IMR-90 (cell line): Measurements from ENCODE around the gene AGK. TPM values are rescaled to one million over a fixed set of nuclear protein-coding genes. Genes with fewer than 3 reads are reported as not detected.

ENCODE experiments used
- ATAC-seq: fragments of 200-7000 bp; cut with Tn5 transposase; 2 replicates; pipeline ENCODE4 v1.9.1; 2020; ENCODE audit warnings: low read depth, mild to moderate bottlenecking, moderate library complexity
- BruUV-seq: library from RNA; stranded (reverse); fragments of 400-500 nt; replicated peaks from 2 replicates; lab custom pipeline; 2021; lab: Mats Ljungman, UMichigan
- CTCF ChIA-PET: fragments of 300-600 bp; formaldehyde crosslinking; extraction: SDS; loops from one replicate; lab custom pipeline; 2021; ENCODE audit warnings: antibody characterized with exemption; lab: Yijun Ruan, JAX
- POLR2A ChIA-PET: fragments of 300-600 bp; sonication (Branson Sonifier 250); formaldehyde crosslinking; loops from one replicate; lab custom pipeline; 2022; ENCODE audit warnings: antibody characterized with exemption; ENCODE audit not compliant: unreplicated experiment; lab: Charles Lee
- DNase-seq: peaks from one replicate; pipeline ENCODE4 v3.0.0; 2013
- H2AFZ ChIP-seq: replicated peaks from 2 replicates; pipeline ENCODE3; 2013; ENCODE audit warnings: low read length, mild to moderate bottlenecking; ENCODE audit not compliant: poor library complexity
- H2AK5ac ChIP-seq: 2 replicates; pipeline ENCODE4 v1.6.1; 2013; ENCODE audit warnings: low read depth, low read length, inconsistent platforms
- H2AK9ac ChIP-seq: replicated peaks from 2 replicates; pipeline ENCODE3; 2013; ENCODE audit warnings: mild to moderate bottlenecking, low read depth, low read length, moderate library complexity; ENCODE audit not compliant: poor library complexity
- H2BK120ac ChIP-seq: 2 replicates; pipeline ENCODE4 v1.6.1; 2013; ENCODE audit warnings: low read depth, low read length, inconsistent platforms
- H2BK15ac ChIP-seq: 3 replicates; pipeline ENCODE4 v1.6.1; 2013; ENCODE audit warnings: low read depth, low read length, inconsistent platforms
- H2BK20ac ChIP-seq: 2 replicates; pipeline ENCODE4 v1.6.1; 2013; ENCODE audit warnings: low read depth, mild to moderate bottlenecking, inconsistent platforms, low read length, moderate library complexity
- H2BK5ac ChIP-seq: 2 replicates; pipeline ENCODE4 v1.6.1; 2013; ENCODE audit warnings: mild to moderate bottlenecking, low read depth, low read length, inconsistent platforms; ENCODE audit not compliant: poor library complexity, severe bottlenecking
- H3K14ac ChIP-seq: replicated peaks from 2 replicates; pipeline ENCODE4 v1.6.1; 2013; ENCODE audit warnings: low read depth, low read length, inconsistent platforms
- H3K18ac ChIP-seq: 2 replicates; pipeline ENCODE4 v1.6.1; 2013; ENCODE audit warnings: low read depth, low read length, control low read depth
- H3K23ac ChIP-seq: 2 replicates; pipeline ENCODE4 v1.6.1; 2013; ENCODE audit warnings: low read depth, low read length, inconsistent platforms
- H3K27ac ChIP-seq: 2 replicates; pipeline ENCODE4 v1.5.1; 2013; ENCODE audit warnings: mild to moderate bottlenecking, control low read depth, low read length; ENCODE audit not compliant: insufficient read depth
- H3K27me3 ChIP-seq: 2 replicates; pipeline ENCODE4 v1.6.1; 2013; ENCODE audit warnings: low read length; ENCODE audit not compliant: control insufficient read depth, insufficient read depth
- H3K36me3 ChIP-seq: 2 replicates; pipeline ENCODE4 v1.6.1; 2013; ENCODE audit warnings: low read length, mixed read lengths; ENCODE audit not compliant: control insufficient read depth, insufficient read depth
- H3K4ac ChIP-seq: 2 replicates; pipeline ENCODE4 v1.6.1; 2013; ENCODE audit warnings: low read depth, low read length, inconsistent platforms
- H3K4me1 ChIP-seq: 2 replicates; pipeline ENCODE4 v1.6.1; 2013; ENCODE audit warnings: low read length, mixed read lengths; ENCODE audit not compliant: control insufficient read depth, insufficient read depth
- H3K4me2 ChIP-seq: 2 replicates; pipeline ENCODE4 v1.6.1; 2013; ENCODE audit warnings: low read depth, mild to moderate bottlenecking, control low read depth, low read length, moderate library complexity
- H3K4me3 ChIP-seq: 2 replicates; pipeline ENCODE4 v1.5.1; 2013; ENCODE audit warnings: low read depth, mild to moderate bottlenecking, control low read depth, low read length, moderate library complexity; ENCODE audit not compliant: insufficient read depth
- H3K56ac ChIP-seq: 2 replicates; pipeline ENCODE4 v1.6.1; 2013; ENCODE audit warnings: low read length, inconsistent platforms; ENCODE audit not compliant: insufficient read depth; ENCODE audit errors: extremely low read depth
- H3K79me1 ChIP-seq, 2 experiments: 2 replicates each; pipeline ENCODE4 v1.6.1; 2013; ENCODE audit warnings: low read length in 2 of 2, inconsistent platforms in 1 of 2, low read depth in 1 of 2
- H3K9ac ChIP-seq: 2 replicates; pipeline ENCODE4 v1.6.1; 2013; ENCODE audit warnings: low read depth, low read length, control low read depth
- H3K9me1 ChIP-seq: 2 replicates; pipeline ENCODE4 v1.6.1; 2013; ENCODE audit warnings: low read length, inconsistent platforms; ENCODE audit not compliant: insufficient read depth
- H3K9me3 ChIP-seq: 2 replicates; pipeline ENCODE4 v1.6.1; 2013; ENCODE audit warnings: low read length; ENCODE audit not compliant: control insufficient read depth, insufficient read depth
- H4K20me1 ChIP-seq: 2 replicates; pipeline ENCODE4 v1.6.1; 2013; ENCODE audit warnings: low read length, inconsistent platforms; ENCODE audit not compliant: insufficient read depth
- H4K5ac ChIP-seq: 2 replicates; pipeline ENCODE4 v1.6.1; 2013; ENCODE audit warnings: mild to moderate bottlenecking, low read depth, low read length, control low read depth
- H4K8ac ChIP-seq, 2 experiments: 2 replicates each; pipeline ENCODE4 v1.6.1; 2013; ENCODE audit warnings: low read depth in 2 of 2, low read length in 2 of 2, control low read depth in 1 of 2, inconsistent platforms in 1 of 2
- H4K91ac ChIP-seq: 2 replicates; pipeline ENCODE4 v1.6.1; 2013; ENCODE audit warnings: low read depth, low read length, inconsistent platforms; ENCODE audit not compliant: insufficient read depth
- CEBPB ChIP-seq: IDR thresholded peaks from 2 replicates; pipeline ENCODE4 v1.6.1; 2012; ENCODE audit warnings: low read depth, low read length, improper control_type of control experiment
- MXI1 ChIP-seq: IDR thresholded peaks from 2 replicates; pipeline ENCODE4 v1.6.1; 2012; ENCODE audit warnings: low read depth, mild to moderate bottlenecking, low read length, moderate library complexity, borderline replicate concordance
- WGBS, 2 experiments: methylation state at CpG; one replicate each; pipeline versions ENCODE4 v1.1.5 to v1.1.7; 2013; ENCODE audit warnings: missing lambda C conversion rate in 2 of 2; ENCODE audit not compliant: insufficient read length in 1 of 2; ENCODE audit errors: extremely low coverage in 2 of 2; 5-methylcytosine and 5-hydroxymethylcytosine counted together
- dilution Hi-C: fragments of 300-500 bp; cut with HindIII; formaldehyde crosslinking; loops from one replicate; pipeline ENCODE4 v1.14.3; 2018; ENCODE audit warnings: low sequenced_read_pairs; ENCODE audit not compliant: unreplicated experiment
- in situ Hi-C: fragments of 300-500 bp; cut with MboI; formaldehyde crosslinking; loops from 3 replicates; pipeline ENCODE4 v1.14.3; 2019; ENCODE audit warnings: low sequenced_read_pairs, inconsistent platforms, mixed read lengths
- intact Hi-C: fragments of 100-400 bp; cut with micrococcal nuclease; formaldehyde crosslinking; loops from 2 replicates; pipeline ENCODE4 v1.10.0; 2022
- polyA plus RNA-seq, 3 experiments: library from polyadenylated mRNA; depleted of rRNA; stranded (reverse); fragments of >200 nt; gene quantifications; 2 replicates each; pipeline ENCODE4 v1.2.3, GENCODE V29; 2012; ENCODE audit warnings: low replicate concordance in 1 of 3
- total RNA-seq: library from RNA; depleted of rRNA; stranded (reverse); fragments of >200 nt; gene quantifications from 2 replicates; pipeline ENCODE4 v1.2.3, GENCODE V29; 2012
- TF ChIP-seq, protein P1 (sequence below): fragments of 150-350 bp; IDR thresholded peaks from 2 replicates; pipeline ENCODE4 v1.6.1; 2016; ENCODE audit warnings: low read depth, mild to moderate bottlenecking, low read length, moderate library complexity, borderline replicate concordance

Gene AGK
- total and polyA plus RNA-seq, 2 of the 4 experiments (the other 2 are of a cell fraction) = 35.5 to 37.3 TPM

DNA sequence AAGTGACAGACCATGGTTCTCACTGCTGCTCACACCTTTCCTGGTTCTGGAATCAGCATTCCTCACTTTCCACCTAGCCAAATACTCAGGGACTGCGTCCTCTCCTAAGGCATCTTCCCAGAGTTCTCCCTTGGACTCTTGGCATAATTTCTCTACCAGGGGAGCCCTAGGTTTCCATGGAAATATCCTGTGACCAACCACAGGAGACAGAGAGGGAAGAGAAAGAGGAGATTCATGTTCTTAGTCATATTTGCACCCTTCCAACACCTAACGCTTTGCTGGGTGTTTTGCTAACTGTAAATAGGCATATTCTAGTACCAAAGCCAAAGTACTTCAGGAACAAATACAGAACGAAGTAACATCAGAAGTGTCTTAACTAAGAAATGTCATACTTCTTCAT, 122.1 kb downstream of the AGK start:
- H3K4me3 ChIP-seq = no peak overlapping the region
- no peak overlapping the region for H4K8ac ChIP-seq
- H3K9ac ChIP-seq = no peak overlapping the region
- POLR2A ChIA-PET = no interaction called here
- no peak overlapping the region for H2BK15ac ChIP-seq
- no peak overlapping the region for H3K4me2 ChIP-seq
- H3K4ac ChIP-seq = no peak overlapping the region
- H2AFZ ChIP-seq = no peak overlapping the region
- H3K14ac ChIP-seq = no peak overlapping the region
- no peak overlapping the region for H3K56ac ChIP-seq
- H3K36me3 ChIP-seq = peaks cover 1% of the 10 kb centered on the region; the same call in 1 of the 2 replicates
- ATAC-seq (no peak), DNase-seq (no peak)
- CTCF ChIA-PET = no interaction called here
- no peaks in the 10 kb centered on the region for H3K27me3 ChIP-seq
- BruUV-seq = no TSS peak
- dilution Hi-C loops (no loop called here), intact Hi-C loops (no loop called here), in situ Hi-C loops (no loop called here)
- H4K91ac ChIP-seq = no peak overlapping the region
- H2AK9ac ChIP-seq = no peak overlapping the region
- WGBS, 2 experiments = no CpG with 5 or more reads among the region's 3 CpGs
- H4K5ac ChIP-seq = no peak overlapping the region
- no peaks in the 10 kb centered on the region for H3K79me1 ChIP-seq
- H3K23ac ChIP-seq = no peak overlapping the region
- TF ChIP-seq MXI1 (no peak), CEBPB (no peak)
- TF ChIP-seq, protein P1, sequence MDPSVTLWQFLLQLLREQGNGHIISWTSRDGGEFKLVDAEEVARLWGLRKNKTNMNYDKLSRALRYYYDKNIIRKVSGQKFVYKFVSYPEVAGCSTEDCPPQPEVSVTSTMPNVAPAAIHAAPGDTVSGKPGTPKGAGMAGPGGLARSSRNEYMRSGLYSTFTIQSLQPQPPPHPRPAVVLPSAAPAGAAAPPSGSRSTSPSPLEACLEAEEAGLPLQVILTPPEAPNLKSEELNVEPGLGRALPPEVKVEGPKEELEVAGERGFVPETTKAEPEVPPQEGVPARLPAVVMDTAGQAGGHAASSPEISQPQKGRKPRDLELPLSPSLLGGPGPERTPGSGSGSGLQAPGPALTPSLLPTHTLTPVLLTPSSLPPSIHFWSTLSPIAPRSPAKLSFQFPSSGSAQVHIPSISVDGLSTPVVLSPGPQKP = no peak
- no peak overlapping the region for H3K18ac ChIP-seq
- H3K9me1 ChIP-seq = no peaks in the 10 kb centered on the region
- H3K27ac ChIP-seq = no peak overlapping the region
- no peaks in the 10 kb centered on the region for H3K4me1 ChIP-seq
- no peak overlapping the region for H2BK5ac ChIP-seq
- no peak overlapping the region for H2AK5ac ChIP-seq
- no peaks in the 10 kb centered on the region for H3K9me3 ChIP-seq
- no peaks in the 10 kb centered on the region for H4K20me1 ChIP-seq
- no peak overlapping the region for H2BK20ac ChIP-seq
- no peak overlapping the region for H2BK120ac ChIP-seq
